T-helper 2 cell treated with Interferon-gamma antibody and Interleukin-4, amounts not matched to agents 100 ng/mL and 5 ng/mL, for 36 hours (primary cell): ENCODE results near the gene URGCP. TPM values are rescaled to one million over a fixed set of nuclear protein-coding genes. Genes with fewer than 3 reads are reported as not detected.
"Not testable (repeated sequence)": the region's sequence is repeated elsewhere in the genome, so short reads cannot be mapped to it uniquely, and the experiment has no call there.

Experiments used
- intact Hi-C: fragments of 100-400 bp; cut with micrococcal nuclease; formaldehyde crosslinking; loops from one replicate; pipeline ENCODE4 v1.15.1; 2023
- total RNA-seq: library from RNA; stranded (reverse); gene quantifications from 2 replicates; pipeline ENCODE4 v1.2.3, GENCODE V29; 2022

The URGCP gene
- total RNA-seq, 1 donor from 2014 or later: 23.0 TPM

DNA sequence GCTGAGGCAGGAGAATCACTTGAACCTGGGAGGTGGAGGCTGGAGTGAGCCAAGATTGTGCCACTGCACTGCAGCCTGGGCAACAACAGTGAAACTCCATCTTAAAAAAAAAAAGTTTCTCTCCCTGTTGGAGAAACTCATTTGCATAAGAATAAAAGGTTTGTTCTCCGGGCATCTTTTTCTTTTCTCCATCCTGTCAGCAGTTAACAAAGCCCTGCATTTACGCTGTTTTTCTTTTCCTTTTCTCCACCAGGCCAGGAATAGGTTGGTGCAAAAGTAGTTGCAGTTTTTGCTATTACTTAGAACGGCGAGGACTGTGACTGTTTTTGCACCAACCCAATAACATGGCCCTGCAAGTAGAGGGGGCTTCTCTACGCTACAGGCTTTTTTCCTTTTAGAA lies 9.5 kb upstream of the URGCP start:
- intact Hi-C loops: no loop called here

DNA sequence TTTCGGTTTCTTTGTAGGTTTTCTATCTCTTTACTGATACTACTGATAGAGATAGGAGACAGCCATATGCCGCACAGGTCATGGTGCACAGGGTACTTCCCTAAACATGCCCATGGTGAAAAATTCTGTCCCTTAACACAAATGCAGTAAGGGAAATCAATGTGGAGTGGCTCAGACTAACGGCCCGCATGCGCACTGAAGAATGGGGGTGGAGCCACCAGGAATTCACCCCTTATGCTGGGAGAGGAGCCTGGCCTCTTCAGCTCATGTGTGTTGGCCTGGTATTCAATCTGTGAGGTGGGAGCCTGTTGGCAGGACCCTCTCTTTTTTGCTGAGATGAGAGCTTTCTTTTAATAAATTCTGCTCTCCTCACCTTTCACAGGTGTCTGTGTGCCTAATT lies 8.4 kb upstream of the URGCP start:
- intact Hi-C loops: no loop called here

DNA sequence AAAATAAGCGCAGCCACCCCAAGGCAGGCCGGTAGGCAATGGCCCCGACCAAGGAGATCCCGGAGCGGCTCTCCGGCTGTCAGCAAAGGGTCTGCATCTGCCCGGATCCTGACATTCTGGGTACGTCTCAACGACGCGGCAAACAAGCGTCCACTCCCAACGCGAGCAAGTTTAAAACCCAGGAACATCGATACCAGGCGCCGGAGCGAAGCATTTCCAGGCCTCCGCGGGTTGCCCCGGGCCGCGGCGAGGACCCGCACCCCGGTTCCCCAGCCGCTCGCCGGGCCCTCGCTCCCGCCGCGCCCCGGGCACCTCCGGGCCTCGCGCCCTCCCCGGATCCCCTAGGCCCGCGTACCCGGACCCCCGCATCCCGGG lies 453 bp downstream of the URGCP start:
- intact Hi-C loops: loop anchor here (1.0 to 5.0 kb wide), 3 partner anchors 20 to 179 kb away; partner anchors contain the start of genes COA1, MRPS24 and UBE2D4

DNA sequence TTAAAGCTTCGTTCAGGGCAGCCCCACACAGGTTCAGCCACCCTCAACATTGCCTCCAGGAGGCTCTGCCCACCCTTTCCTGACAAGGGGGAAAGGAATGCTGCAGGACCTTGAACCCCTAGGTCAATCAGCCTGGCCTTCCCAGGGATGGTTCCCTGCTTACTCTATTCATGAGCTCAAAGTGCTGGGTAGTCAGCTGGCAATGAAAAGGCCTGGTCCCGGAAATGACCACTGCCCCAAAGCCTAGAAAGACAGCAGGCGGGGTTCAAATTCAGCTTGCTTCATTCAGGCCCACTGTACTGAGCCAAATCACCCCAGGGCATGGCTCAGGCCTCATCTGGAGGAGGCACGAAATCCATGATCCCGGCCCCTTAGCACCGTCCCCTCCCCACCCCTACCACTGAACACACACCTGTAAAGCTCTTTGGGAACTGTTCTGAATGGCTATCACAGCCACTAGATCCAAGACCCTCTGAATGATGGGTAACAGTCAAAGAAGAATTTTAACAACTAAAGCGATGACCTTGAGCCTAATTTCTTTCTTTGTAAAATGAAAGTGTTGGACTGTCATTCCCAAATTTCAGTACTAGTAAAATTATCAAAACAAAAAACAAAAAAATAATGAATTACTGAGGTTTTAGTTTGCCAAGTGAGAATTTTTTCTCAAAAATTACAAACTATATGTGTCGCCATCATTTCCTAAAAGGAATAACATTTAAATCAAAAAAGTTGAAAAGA lies 1.0 kb downstream of the URGCP start:
- intact Hi-C loops: loop anchor here (2.0 to 5.0 kb wide), 2 partner anchors 37 to 178 kb away; partner anchors contain the start of genes COA1 and MRPS24

DNA sequence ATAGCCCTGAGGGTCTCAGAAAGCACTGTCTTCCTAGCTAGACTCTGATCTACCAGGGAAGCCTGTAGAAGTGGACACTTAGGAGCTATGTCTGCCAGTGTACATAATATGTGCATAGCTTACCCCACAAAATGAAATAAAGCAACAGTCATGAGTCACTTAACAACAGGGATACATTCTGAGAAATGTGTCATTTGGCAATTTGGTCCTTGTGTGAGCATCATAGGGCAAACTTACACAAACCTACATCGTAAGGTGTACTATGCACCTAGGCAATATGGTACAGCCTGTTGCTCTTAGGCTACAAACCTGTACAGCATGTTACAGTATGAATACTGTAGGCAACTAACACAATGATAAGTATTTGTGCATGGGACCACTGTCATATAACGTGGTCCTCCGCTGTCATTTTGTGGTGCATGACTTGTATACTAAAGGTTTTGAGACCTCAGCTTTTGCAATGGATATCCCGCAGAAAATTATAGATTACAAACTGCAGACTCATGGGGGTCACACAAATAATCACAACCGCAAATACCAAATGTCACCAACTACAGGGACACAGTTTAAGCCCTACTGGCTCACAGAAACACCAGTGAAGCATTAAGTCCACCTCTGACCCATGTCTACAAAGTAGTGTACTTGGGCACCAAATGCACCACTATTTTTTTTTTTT lies 1.7 kb downstream of the URGCP start:
- intact Hi-C loops: loop anchor here (2.0 to 5.0 kb wide), 2 partner anchors 36 to 177 kb away; partner anchors contain the start of genes COA1 and MRPS24

DNA sequence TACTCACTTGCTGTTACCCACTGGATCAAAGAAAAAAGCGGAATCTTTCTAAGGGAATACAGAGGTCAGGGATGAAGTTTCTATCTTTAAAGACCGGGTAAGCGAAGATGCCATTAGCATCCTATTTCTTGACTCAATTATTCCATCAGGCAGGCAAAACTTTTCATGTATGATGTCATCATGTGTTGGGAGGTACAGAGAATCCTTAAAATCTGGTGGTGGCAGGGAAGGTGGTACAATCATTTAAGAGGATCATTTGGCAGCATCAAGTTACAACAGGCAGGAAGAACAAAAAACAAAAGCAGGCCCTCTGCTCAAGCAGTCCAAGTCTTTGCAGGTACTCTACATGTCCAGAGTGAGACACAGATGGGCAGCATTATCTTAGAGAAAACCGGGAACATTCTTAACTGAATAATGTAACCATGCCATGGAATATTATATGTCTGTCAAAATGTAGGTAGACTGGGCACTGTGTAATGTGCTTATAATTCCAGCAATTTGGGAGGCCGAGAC lies 3.8 kb downstream of the URGCP start:
- intact Hi-C loops: no loop called here

DNA sequence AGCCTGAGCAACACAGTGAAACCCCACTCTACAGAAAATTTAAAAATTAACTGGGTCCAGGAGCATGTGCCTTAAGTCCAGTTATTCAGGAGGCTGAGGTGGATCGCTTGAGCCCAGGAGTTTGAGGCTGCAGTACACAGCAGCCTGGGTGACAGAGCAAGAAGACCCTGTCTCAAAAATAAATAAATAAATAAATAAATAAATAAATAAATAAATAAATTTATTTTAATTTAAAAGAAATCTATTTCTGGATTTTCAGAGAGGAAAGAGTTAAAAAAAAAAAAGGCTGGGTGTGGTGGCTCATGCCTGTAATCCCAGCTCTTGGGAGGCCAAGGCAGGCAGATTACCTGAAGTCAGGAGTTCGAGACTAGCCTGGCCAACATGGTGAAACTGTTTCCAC lies 7.8 kb downstream of the URGCP start:
- intact Hi-C loops: not testable (repeated sequence)

DNA sequence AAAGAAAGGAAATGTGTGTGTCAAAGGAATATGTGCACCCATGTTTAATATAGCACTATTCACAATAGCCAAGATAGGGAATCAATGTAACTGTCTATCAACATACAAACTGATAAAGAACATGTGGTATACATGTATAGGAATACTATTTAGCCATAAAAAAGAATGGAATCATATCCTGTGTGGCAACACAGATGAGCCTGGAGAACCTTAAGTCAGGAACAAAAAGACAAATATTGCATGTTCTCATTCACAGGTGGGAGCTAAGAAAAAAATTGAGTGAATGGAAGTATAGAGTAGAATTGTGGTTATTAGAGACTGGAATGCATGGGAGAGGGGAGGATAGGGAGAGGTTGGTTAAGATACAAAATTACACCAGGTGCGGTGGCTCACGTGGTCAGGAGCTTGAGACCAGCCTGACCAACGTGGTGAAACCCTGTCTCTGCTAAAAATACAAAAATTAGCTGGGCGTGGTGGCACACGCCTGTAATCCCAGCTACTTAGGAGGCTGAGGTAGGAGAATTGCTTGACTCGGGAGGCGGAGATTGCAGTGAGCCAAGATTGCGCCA lies 10.5 kb downstream of the URGCP start:
- intact Hi-C loops: no loop called here

DNA sequence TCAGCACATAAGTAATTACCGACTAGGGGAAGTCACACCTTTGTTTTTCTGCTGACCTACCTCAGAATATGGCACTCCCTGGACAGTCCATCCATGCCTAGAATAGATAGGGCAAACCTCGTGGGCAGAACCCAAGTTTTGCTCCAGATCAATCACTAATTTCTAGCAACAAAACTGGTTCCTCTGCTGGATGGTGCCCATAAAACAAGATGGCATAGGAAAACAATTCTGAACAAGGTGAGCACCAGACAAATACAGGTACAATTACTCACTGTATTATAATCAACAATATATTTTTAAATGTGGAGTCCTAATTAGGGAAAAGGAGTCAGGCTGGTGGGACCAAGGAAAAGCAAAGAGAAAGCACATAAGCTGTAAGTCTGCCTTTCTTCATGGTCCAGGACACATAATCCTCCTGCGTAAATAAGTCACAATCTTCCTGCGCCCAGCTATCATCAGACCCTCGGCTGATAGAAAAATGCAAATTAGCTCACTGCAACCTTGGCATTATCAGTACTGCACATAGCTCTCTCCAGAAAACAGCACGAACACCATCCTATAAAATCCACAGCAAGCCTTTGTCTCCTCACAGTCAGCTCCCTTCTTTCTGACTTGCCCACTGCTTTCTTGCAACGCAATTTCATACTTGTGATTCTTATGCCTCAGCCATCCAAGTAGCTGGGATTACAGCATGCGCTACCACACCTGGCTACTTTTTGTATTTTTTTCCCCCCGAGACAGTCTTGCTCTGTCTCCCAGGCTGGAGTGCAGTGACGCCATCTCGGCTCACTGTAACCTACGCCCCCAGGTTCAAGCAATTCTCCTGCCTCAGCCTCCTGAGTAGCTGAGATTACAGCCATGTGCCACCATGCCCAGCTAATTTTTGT lies 15.1 kb downstream of the URGCP start:
- intact Hi-C loops: no loop called here

DNA sequence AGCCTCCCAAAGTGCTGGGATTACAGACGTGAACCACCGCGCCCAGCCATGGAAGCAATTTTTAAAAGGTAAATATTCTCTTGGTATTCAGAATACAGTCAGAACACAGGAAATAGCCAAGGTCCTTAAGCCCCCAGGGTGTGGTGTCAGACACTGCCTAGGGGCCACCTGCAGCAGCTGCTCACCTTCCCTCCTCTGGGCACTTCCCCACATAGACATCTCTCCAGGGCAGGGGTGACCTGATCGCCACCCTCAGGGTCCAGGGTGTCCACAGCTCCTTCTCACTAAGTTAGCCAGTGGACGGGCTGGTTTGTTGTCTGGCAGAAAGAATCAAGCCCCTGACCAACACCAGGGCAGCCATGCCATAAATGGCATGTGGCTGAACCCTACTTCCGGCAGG lies 15.9 kb downstream of the URGCP start:
- intact Hi-C loops: no loop called here

DNA sequence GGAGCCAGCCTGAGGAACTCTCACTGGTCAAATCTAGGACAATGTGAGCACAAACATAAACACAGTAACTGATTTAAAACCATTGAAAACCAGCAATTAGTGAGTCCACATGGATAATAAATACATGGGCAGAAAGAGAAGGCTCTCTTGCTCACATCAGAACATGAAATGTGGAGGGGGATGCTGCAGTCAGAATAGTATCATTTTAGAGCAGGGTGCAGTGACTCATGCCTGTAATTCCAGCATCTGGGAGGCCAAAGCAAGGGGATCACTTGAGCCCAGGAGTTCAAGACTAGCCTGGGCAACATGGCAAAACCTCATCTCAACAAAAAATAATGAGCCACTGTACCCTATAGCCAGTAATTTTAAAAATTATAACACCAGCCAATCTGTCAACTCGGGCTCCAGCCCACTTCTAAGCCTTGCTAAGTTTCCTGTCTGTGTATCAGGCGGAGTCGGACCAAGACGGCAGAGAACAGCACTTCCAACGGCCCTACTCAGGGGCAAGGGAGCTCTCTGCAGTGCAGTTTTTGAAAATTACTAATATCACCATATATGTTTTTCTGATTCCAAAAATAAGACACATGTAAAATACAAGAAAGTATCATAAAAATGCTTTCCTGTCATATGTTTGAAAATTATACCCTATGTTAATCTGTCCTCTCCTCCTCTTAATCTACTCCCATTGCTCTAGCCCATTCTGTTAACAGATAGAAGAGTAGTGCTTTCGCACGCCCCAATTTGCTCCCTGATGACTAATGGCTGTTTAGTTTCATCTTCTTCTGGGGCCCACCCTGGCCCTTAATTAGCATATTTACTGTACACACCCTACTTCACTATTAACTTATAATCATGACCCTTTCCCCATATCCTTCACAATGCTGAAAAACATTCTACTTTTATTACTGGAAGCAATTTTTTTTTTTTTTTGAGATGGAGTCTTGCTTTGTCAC lies 17.1 kb downstream of the URGCP start:
- intact Hi-C loops: no loop called here

DNA sequence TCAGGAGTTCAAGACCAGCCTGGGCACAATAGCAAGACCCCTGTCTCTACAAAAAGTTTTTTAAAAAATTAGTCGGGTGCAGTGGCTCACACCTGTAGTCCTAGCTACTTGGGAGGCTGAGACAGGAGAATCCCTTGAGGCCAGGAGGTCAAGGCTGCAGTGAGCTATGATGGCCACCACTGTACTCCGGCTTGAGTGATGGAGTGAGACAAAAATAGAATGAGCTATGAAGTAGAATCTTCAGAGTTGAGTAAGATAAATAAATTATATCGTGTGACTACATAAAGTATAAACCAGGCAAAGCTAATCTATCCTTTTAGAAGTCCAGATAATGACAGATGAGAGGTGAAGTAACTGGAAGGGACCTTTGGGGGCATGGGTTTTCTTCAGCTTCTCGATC lies 21.8 kb downstream of the URGCP start:
- intact Hi-C loops: no loop called here

DNA sequence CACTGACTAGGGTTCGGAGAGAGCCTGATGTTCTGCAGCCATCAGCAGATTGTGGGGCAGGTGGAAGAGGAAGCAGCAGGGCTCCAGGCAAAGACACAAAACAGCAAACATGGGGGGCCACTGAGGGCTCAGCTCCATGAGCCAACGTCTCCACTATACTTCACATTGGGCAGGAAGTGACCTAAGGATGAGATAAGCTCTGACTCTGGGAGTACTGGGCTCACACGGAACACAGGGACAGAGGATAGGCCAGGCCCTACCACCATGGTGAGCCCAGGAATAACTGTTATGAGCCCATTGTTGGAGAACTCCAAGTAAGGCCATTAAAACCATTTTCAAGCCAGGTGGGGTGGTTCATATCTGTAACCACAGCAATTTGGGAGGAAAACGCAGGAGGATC lies 22.2 kb downstream of the URGCP start:
- intact Hi-C loops: no loop called here

DNA sequence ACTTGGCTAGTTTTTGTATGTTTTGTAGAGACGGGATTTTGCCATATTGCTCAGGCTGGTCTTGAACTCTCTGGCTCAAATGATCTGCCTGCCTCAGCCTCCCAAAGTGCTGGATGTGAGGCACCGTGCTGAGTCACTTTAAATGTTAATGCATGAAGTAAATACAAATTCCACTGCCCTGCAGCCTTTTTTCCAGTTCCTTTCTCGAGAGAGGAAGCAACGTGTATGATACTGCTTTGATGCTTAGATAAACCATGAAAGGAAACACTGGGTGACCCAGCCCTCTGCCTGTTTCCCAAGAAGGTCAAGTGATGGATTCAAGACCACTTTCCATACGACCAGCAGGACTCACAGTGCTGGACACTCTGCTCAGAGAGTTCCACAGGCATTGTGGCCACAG lies 25.8 kb downstream of the URGCP start:
- intact Hi-C loops: no loop called here

DNA sequence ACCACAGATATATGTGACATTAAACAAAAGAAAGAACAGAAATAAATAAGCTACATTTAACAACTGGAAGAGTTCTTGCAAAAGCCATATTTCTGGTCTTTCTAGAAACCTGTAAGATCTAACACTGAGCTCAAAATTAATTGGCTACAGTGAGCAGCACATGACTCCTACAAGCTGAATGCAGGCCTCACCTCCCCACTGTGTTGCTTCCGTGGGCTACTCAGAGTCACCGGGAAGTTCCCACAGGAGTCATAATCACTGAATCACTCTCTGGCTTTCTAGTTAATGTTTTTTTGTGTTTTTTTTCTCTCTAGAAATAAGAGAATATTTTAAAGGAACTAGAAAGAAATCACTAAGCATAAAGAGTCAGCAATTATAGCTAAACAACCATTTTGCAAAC lies 26.9 kb downstream of the URGCP start:
- intact Hi-C loops: no loop called here

DNA sequence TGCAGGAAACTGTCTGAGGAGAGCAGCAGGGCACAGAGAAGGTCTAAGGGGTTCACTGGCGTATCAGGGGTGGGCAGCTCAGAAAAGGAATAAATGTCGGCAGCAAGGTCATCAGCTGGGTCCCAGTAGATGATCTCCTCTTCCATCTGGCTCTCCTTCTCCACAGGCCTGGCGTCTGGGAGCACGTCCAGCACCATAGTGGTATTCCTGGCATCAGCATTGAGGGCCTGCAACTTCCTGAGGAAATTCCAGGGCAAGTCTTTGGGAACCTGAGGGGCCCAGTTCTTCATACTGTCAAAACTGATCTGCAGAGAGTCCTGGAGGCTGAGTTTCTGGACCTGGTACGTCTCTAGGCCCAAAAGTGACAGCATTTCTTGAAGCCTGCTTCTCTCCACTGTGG lies 27.5 kb downstream of the URGCP start:
- intact Hi-C loops: no loop called here

DNA sequence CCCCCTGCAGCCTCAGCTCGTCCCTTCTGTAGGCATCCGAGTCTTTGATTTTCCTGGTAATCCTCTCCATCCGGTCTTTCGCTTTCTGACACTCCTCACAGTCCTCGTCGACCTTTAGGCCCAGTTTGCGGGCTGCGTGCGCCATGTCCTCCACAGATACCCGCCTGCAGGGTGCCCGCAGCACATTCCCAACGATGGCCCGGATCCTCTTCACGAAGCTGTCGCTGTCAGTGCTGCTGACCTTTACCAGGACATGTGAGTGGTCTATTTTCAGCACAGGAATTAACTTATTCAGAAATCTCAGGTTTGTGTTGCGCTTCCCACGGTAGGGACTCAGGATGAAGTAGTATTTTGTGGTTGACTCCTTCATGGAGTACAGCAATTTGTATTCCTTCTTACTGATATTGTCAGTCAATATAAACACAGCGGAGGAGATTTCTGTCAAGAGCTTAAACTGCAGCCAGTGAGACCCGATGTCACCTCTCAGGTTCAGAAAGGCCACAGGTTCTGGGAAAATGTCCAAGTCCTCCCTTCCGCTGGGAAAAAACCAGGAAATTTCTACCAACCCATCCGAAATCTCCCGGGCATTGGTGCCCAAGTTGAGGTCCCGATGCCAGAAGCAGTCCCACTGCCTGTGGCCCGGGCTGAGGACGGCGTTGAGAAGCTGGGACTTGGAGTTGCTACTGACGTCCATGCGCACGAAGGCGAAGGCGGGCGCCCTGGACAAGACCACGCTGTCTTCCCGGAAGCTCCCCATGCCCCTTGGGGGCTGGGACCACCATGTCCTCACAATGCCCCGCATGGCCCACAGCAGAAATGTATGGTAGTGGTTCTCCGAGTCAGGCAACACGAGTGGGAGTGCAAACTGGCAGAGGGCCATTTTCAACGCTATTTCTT lies 28.2 kb downstream of the URGCP start:
- intact Hi-C loops: no loop called here

DNA sequence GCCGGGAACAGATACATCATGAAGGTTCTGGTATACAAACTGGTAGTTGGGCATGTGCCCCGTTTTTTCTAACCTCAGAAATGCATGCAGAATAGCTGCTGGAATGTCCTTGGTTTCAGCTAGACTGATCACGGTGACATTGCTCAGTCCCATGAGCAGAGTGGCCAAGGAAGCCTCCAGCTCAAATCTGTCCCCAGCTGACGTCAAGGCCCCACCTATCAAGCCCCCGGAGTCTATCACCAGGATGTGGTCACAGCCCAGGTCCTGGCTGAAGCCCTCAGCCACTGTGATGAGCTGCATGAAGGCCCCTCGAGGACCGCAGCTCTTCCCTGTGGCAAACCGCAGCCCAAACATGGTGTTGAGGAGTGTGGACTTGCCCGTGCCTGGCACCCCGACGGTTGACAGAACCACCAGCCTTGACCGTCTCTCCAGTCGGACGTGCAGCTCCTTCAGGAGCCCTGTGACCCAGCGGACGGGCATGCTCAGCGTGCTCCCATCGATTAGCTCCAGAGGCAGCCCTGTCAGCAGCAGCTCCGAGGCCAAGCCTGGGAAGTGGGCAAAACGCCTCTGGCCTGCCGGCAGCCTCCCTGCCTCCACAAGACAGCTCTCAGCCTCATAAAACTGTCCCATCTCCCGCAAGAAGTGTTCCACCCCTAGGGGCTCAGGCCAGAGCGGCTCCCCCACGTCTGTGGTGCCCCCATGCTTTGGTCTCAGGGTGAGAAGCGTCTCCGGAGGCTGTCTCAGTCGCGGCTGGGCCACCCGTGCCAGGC lies 29.2 kb downstream of the URGCP start:
- intact Hi-C loops: no loop called here
